Fibroblast of gingiva (primary cell): ENCODE data around the gene ATP6V0A4.

Experiments
- DNase-seq: peaks from one replicate; pipeline ENCODE4 v3.0.0-alpha.2; 2011; ENCODE audit warnings: low read depth

Gene ATP6V0A4

GRCh38 chr7:138662076-138662990, 135.7 kb downstream of the ATP6V0A4 start:
- no peak for DNase-seq

- no peak for DNase-seq
These were observed 136.8 kb downstream of the ATP6V0A4 start for GRCh38 chr7:138661069-138661635.

- no peak for DNase-seq
These were observed 139.1 kb downstream of the ATP6V0A4 start for GRCh38 chr7:138658889-138659288.

GRCh38 chr7:138657854-138658386, 140.1 kb downstream of the ATP6V0A4 start:
- no peak for DNase-seq

GRCh38 chr7:138656952-138657351, 141.0 kb downstream of the ATP6V0A4 start:
- no peak for DNase-seq
